Neural cell (in vitro differentiated cells): ENCODE measurements around the gene SLC35A3. TPM values are rescaled to one million over a fixed set of nuclear protein-coding genes. Genes with fewer than 3 reads are reported as not detected.

ENCODE experiments used
- H2AFZ ChIP-seq: fragments of 200-600, 300-800 bp; sonication (generic), shearing (Covaris generic); 2 replicates; pipeline ENCODE4 v1.6.0; 2014; ENCODE audit warnings: low read depth, mild to moderate bottlenecking, antibody characterized with exemption, low read length, moderate library complexity
- H3F3A ChIP-seq: fragments of 200-600 bp; shearing (Covaris generic); 2 replicates; pipeline ENCODE4 v1.6.1; 2016; ENCODE audit warnings: mild to moderate bottlenecking, moderate library complexity, mixed read lengths, antibody characterized with exemption, low read length; ENCODE audit not compliant: insufficient read depth, poor library complexity, severe bottlenecking
- H3K27ac ChIP-seq: fragments of 200-600, 300-800 bp; sonication (generic), shearing (Covaris generic); 2 replicates; pipeline ENCODE4 v1.5.1; 2014; ENCODE audit warnings: mild to moderate bottlenecking, low read length, moderate library complexity
- H3K27me3 ChIP-seq: fragments of 300-800, 200-600 bp; sonication (generic), shearing (Covaris generic); 2 replicates; pipeline ENCODE4 v1.6.0; 2014; ENCODE audit warnings: mild to moderate bottlenecking, low read depth, low read length, moderate library complexity; ENCODE audit not compliant: insufficient read depth
- H3K36me3 ChIP-seq: fragments of 300-800, 200-600 bp; sonication (generic), shearing (Covaris generic); 2 replicates; pipeline ENCODE4 v1.5.1; 2014; ENCODE audit warnings: mild to moderate bottlenecking, antibody characterized with exemption, low read length, moderate library complexity; ENCODE audit not compliant: insufficient read depth
- H3K4me2 ChIP-seq: fragments of 300-800, 200-600 bp; sonication (generic), shearing (Covaris generic); 2 replicates; pipeline ENCODE4 v1.6.0; 2014; ENCODE audit warnings: mild to moderate bottlenecking, low read length
- H3K4me3 ChIP-seq: fragments of 300-800, 200-600 bp; sonication (generic), shearing (Covaris generic); 2 replicates; pipeline ENCODE4 v1.5.1; 2014; ENCODE audit warnings: mild to moderate bottlenecking, low read length, moderate library complexity
- H3K79me2 ChIP-seq: fragments of 200-600 bp; shearing (Covaris generic); replicated peaks from 2 replicates; pipeline ENCODE4 v1.6.0; 2014; ENCODE audit warnings: mild to moderate bottlenecking, low read length, moderate library complexity; ENCODE audit not compliant: insufficient read depth
- H3K9ac ChIP-seq: fragments of 300-800, 200-600 bp; sonication (generic), shearing (Covaris generic); 2 replicates; pipeline ENCODE4 v1.6.1; 2016; ENCODE audit warnings: mild to moderate bottlenecking, low read length, mixed read lengths
- H3K9me2 ChIP-seq: fragments of 200-600 bp; shearing (Covaris generic); 2 replicates; pipeline ENCODE4 v1.6.1; 2016; ENCODE audit warnings: mild to moderate bottlenecking, low read length, mixed read lengths; ENCODE audit not compliant: insufficient read depth
- H3K9me3 ChIP-seq: fragments of 200-600, 300-800 bp; sonication (generic), shearing (Covaris generic); 2 replicates; pipeline ENCODE4 v1.6.1; 2016; ENCODE audit warnings: mild to moderate bottlenecking, mixed run types, low read length, moderate library complexity, mixed read lengths
- H4K20me1 ChIP-seq: fragments of 200-600 bp; shearing (Covaris generic); 2 replicates; pipeline ENCODE4 v1.6.1; 2016; ENCODE audit warnings: mild to moderate bottlenecking, mixed run types; ENCODE audit not compliant: insufficient read depth
- EP300 ChIP-seq: fragments of 450-650 bp; conservative IDR thresholded peaks from 2 replicates; pipeline ENCODE4 v1.6.1; 2014; ENCODE audit warnings: antibody characterized with exemption, mild to moderate bottlenecking, moderate library complexity; ENCODE audit not compliant: poor library complexity, severe bottlenecking
- EZH2 ChIP-seq: fragments of 200-600, 300-800 bp; shearing (Covaris generic), sonication (generic); IDR thresholded peaks from 2 replicates; pipeline ENCODE4 v1.6.1; 2014; ENCODE audit warnings: antibody characterized with exemption, low read length, borderline replicate concordance, mild to moderate bottlenecking; ENCODE audit not compliant: insufficient read depth, poor library complexity, severe bottlenecking
- MXI1 ChIP-seq: fragments of 450-650 bp; conservative IDR thresholded peaks from 2 replicates; pipeline ENCODE4 v1.6.1; 2014; ENCODE audit warnings: antibody characterized with exemption, mild to moderate bottlenecking; ENCODE audit not compliant: poor library complexity, severe bottlenecking
- POLR2AphosphoS5 ChIP-seq: IDR thresholded peaks from 2 replicates; pipeline ENCODE4 v1.6.1; 2012
- RAD21 ChIP-seq: fragments of 450-650 bp; conservative IDR thresholded peaks from 2 replicates; pipeline ENCODE4 v1.6.1; 2014; ENCODE audit warnings: antibody characterized with exemption, mild to moderate bottlenecking, moderate library complexity
- SMC3 ChIP-seq: fragments of 450-650 bp; conservative IDR thresholded peaks from 2 replicates; pipeline ENCODE4 v1.6.1; 2014; ENCODE audit warnings: antibody characterized with exemption, mild to moderate bottlenecking, moderate library complexity; ENCODE audit not compliant: poor library complexity
- TAF1 ChIP-seq: IDR thresholded peaks from 2 replicates; pipeline ENCODE4 v1.6.1; 2012; ENCODE audit warnings: low read depth
- polyA plus RNA-seq: library from polyadenylated mRNA; depleted of rRNA; stranded (reverse); fragments of >200 nt; gene quantifications from 2 replicates; pipeline ENCODE4 v1.2.3, GENCODE V29; 2014
- TF ChIP-seq, protein P1 (sequence below): fragments of 450-650 bp; IDR thresholded peaks from 2 replicates; pipeline ENCODE4 v1.5.1; 2014; ENCODE audit warnings: antibody characterized with exemption, mild to moderate bottlenecking, moderate library complexity; ENCODE audit not compliant: poor library complexity, severe bottlenecking
- TF ChIP-seq, protein P2 (sequence below): IDR thresholded peaks from 2 replicates; pipeline ENCODE4 v1.6.1; 2012; ENCODE audit warnings: borderline replicate concordance

SLC35A3 gene
- polyA plus RNA-seq, 1 donor from 2014 or later = 26.8 TPM

DNA sequence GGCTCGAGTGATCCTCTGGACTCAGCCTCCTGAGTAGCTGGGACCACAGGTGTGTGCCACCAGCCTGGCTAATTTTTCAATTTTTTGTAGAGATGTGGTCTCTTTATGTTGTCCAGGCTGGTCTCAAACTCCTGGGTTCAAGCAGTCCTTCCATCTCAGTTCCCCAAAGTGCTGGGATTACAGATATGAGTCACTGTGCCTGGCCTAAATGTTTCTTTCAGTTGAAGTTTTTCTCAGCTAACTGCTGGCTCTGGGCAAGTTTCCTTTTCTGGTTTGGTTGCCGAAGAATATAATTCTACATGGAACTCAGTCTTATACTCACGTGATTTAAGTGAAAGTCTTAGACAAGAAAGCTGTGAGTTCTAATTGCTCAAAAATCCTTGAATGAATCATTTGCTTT lies 106.0 kb downstream of the SLC35A3 start:
- Histone ChIP-seq H3K79me2 (no peaks in the 10 kb centered on the region), H3K27ac (no peak overlapping the region), H3F3A (no peaks in the 10 kb centered on the region), H4K20me1 (no peaks in the 10 kb centered on the region), H3K9me2 (no peaks in the 10 kb centered on the region), H3K4me3 (no peak overlapping the region), H3K36me3 (no peaks in the 10 kb centered on the region), H2AFZ (no peak overlapping the region), H3K4me2 (no peak overlapping the region), H3K27me3 (no peaks in the 10 kb centered on the region), H3K9ac (no peak overlapping the region), H3K9me3 (no peaks in the 10 kb centered on the region)
- TF ChIP-seq EZH2 = no peak
- TF ChIP-seq EP300 = no peak
- TF ChIP-seq, protein P1, sequence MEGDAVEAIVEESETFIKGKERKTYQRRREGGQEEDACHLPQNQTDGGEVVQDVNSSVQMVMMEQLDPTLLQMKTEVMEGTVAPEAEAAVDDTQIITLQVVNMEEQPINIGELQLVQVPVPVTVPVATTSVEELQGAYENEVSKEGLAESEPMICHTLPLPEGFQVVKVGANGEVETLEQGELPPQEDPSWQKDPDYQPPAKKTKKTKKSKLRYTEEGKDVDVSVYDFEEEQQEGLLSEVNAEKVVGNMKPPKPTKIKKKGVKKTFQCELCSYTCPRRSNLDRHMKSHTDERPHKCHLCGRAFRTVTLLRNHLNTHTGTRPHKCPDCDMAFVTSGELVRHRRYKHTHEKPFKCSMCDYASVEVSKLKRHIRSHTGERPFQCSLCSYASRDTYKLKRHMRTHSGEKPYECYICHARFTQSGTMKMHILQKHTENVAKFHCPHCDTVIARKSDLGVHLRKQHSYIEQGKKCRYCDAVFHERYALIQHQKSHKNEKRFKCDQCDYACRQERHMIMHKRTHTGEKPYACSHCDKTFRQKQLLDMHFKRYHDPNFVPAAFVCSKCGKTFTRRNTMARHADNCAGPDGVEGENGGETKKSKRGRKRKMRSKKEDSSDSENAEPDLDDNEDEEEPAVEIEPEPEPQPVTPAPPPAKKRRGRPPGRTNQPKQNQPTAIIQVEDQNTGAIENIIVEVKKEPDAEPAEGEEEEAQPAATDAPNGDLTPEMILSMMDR = no peak
- no peak for TF ChIP-seq POLR2AphosphoS5
- no peak for TF ChIP-seq TAF1
- no peak for TF ChIP-seq MXI1
- TF ChIP-seq, protein P2, sequence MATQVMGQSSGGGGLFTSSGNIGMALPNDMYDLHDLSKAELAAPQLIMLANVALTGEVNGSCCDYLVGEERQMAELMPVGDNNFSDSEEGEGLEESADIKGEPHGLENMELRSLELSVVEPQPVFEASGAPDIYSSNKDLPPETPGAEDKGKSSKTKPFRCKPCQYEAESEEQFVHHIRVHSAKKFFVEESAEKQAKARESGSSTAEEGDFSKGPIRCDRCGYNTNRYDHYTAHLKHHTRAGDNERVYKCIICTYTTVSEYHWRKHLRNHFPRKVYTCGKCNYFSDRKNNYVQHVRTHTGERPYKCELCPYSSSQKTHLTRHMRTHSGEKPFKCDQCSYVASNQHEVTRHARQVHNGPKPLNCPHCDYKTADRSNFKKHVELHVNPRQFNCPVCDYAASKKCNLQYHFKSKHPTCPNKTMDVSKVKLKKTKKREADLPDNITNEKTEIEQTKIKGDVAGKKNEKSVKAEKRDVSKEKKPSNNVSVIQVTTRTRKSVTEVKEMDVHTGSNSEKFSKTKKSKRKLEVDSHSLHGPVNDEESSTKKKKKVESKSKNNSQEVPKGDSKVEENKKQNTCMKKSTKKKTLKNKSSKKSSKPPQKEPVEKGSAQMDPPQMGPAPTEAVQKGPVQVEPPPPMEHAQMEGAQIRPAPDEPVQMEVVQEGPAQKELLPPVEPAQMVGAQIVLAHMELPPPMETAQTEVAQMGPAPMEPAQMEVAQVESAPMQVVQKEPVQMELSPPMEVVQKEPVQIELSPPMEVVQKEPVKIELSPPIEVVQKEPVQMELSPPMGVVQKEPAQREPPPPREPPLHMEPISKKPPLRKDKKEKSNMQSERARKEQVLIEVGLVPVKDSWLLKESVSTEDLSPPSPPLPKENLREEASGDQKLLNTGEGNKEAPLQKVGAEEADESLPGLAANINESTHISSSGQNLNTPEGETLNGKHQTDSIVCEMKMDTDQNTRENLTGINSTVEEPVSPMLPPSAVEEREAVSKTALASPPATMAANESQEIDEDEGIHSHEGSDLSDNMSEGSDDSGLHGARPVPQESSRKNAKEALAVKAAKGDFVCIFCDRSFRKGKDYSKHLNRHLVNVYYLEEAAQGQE = no peak
- no peak for TF ChIP-seq SMC3
- TF ChIP-seq RAD21 = no peak

DNA sequence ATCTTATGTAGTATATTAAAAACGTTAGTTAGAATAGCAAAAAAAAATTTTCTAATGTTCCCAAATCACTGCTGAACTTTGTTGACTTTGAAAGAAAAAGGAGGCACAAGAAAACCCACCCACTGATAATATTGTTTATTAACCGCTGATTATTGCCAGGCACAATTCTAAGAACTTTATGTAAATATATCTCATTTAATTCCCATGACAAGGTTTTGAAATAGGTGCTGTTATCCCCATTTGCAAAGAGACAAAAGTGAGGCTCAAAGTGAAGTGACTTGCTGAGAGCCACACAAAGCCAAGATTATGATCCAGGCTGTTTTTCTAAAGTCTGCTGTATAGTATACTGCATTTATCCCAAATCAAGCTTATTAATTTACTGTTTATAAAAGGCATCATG lies 106.5 kb downstream of the SLC35A3 start:
- H3K9ac ChIP-seq = no peak overlapping the region
- no peak overlapping the region for H2AFZ ChIP-seq
- H3F3A ChIP-seq = no peaks in the 10 kb centered on the region
- H3K27ac ChIP-seq = no peak overlapping the region
- H3K9me3 ChIP-seq = no peaks in the 10 kb centered on the region
- H3K79me2 ChIP-seq = no peaks in the 10 kb centered on the region
- H3K4me2 ChIP-seq = no peak overlapping the region
- H4K20me1 ChIP-seq = no peaks in the 10 kb centered on the region
- H3K4me3 ChIP-seq = no peak overlapping the region
- H3K36me3 ChIP-seq = no peaks in the 10 kb centered on the region
- no peak for TF ChIP-seq EP300
- H3K9me2 ChIP-seq = no peaks in the 10 kb centered on the region
- H3K27me3 ChIP-seq = no peaks in the 10 kb centered on the region

DNA sequence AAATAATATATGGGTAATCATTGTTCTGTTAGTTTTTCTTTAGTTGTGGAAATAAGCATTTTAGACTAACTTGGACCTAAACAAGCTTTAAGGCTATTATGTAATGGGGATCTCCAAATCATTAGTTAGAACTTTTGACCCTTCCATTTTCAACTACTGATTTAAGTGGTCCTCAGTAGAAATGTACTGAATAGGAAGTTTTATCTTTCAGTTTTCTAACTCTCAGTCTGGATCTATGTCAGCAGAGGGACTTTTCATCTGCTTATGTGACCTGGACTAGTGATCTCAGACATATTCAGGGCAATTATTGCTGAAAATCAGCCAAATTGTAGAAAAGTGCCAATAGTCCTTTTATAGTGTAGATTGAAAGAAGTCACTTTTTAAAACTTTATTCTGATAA lies 106.9 kb downstream of the SLC35A3 start:
- TF ChIP-seq EZH2 (no peak), SMC3 (no peak)
- TF ChIP-seq, protein P1 = no peak
- no peaks in the 10 kb centered on the region for H3K9me3 ChIP-seq
- no peak overlapping the region for H3K27ac ChIP-seq
- no peaks in the 10 kb centered on the region for H3K9me2 ChIP-seq
- no peaks in the 10 kb centered on the region for H3K36me3 ChIP-seq
- no peak overlapping the region for H3K4me2 ChIP-seq
- H4K20me1 ChIP-seq = no peaks in the 10 kb centered on the region
- H2AFZ ChIP-seq = no peak overlapping the region
- H3K79me2 ChIP-seq = no peaks in the 10 kb centered on the region
- no peak overlapping the region for H3K4me3 ChIP-seq
- H3F3A ChIP-seq = no peaks in the 10 kb centered on the region
- H3K9ac ChIP-seq = no peak overlapping the region
- no peaks in the 10 kb centered on the region for H3K27me3 ChIP-seq
